NAMALWA (cell line): ENCODE data around the gene KIRREL3.

Source experiments
- DNase-seq: peaks from one replicate; pipeline ENCODE4 v3.0.0-alpha.2; 2015; ENCODE audit warnings: low spot score

The KIRREL3 gene

DNA sequence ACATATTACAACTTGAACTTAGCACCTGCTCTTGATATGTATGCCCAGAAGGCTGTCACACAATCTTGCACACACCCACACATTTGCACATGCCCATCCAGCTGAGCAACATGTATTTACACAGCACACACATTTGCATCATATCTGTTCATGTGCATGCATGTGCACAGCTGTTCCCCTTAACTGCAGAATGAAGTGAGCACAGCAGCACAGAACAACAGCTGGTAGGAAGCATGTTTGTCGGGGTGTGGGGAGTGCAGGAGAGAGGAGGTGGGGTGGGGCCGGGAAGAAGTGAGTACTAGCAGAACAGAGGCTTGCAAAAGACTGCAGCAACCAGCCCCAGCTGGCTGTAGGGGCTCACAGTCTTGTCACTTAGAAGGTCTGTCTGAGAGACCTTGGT is 296.5 kb downstream of the KIRREL3 start:
- DNase-seq, result no peak

DNA sequence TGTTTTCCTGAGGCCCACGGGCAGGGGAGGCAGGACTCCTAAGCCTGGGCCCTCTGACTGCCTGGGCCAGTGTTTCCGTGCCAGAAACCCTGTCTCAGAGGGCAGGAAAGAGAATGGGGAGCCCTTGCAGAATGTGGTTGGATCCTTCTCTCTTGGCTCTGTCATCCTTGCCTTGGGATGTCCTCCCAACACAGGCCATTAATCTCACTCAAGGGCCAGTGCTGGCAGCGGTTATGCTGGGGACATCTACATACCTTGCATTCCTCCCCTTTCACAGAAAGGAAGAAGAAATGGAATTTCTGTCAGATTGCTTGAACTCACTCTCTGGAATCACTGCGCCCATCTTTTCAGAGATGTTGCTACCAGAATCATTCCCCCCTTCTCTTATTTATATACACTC is 296.9 kb downstream of the KIRREL3 start:
- DNase-seq, result no peak

DNA sequence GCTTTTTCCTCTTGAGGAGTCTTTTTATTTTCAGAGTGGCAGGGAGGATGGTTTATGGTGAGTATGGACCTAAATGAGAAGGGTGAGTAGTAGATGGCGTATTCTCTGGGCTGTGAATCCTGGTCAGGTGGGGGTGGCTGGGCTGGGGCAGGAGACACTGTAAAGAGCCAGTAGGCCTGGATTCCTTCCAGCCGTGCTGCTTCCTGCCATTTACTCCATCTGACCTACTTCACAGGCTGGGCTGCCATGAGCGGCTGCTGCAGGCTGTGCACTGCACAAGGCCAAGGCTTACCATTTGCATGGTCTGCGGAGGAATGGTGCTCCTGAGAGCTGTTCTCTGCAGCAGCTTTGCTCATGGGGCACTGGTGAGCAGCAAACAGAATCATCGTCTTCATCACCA is 297.6 kb downstream of the KIRREL3 start:
- DNase-seq, result no peak

DNA sequence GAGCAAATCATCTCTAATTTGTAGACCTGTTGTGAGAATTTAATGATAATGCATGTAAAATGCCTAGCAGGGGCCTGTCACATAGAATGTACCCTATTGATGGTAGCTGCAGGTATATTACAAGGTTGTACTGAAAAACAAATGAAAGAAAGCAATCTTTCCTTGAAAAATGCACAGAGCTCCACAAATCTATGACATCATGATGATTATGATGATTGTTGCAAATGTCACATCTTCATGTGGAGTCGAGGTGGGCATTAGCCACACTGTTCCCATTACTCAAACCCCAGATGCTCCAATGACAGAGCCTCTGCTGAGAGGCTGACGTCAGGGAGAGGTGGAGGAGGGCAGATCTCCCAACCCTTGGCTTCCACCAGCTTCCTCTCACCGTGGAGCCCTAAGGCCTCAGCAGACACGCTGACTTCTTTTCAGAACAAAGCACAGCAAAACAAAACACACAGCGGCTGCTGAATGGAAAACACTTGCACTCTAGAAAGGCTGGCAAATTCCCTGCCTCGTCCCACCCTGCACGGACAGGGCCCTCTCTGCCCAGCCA is 298.3 kb downstream of the KIRREL3 start:
- DNase-seq, result no peak

DNA sequence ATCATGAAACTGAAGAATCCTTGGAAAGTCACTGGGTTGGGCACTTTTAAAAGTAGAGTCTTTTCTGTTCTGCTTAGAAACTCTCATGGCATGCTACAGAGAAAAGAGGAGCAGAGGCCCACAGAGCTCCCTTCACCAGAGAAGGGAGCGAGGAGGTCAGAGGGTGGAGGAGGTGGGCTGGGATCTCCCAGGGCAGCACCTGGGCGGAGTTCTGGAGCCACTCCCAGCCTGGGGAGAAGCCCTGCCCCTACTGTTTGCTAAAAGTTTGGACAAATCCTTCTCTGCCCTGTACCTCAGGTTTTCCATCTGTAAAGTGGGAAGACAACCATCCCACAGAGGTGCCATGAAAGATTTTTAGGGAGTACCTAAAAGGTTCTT is 299.1 kb downstream of the KIRREL3 start:
- no peak for DNase-seq

DNA sequence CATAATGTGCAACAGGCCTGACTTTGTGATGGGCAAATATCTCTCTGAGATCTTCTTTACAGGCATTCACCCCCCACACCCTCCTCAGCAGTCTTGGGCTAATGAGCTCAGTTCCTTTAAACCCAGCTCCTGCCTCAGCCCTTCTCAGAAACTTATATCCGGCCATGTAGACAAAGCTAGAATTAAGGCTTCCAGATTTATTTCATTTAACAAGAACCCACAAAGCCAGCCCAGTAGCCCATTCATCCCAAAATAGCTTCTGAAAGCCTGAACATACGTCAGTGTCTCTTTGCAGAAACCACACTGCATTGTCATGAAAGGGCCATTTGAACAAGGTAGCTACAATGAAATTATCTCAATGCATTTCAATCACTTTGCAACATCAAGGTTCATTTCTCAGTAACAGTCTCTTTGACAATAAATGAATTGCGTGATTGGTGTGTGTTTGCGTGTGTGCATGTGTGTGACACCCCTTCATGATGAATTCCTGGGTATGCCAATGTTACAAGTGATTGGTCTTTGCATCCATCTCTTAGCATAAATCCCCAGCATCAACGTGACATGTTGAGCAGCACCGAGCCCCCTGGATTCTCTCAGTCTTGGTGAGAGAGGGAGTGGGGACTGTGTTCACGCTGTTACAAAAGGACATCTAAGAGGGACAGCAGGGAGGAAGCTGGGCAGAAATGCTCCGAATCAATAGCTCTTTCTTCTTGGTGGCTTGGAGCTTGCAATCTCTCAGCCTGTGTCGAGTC is 299.6 kb downstream of the KIRREL3 start:
- no peak for DNase-seq

DNA sequence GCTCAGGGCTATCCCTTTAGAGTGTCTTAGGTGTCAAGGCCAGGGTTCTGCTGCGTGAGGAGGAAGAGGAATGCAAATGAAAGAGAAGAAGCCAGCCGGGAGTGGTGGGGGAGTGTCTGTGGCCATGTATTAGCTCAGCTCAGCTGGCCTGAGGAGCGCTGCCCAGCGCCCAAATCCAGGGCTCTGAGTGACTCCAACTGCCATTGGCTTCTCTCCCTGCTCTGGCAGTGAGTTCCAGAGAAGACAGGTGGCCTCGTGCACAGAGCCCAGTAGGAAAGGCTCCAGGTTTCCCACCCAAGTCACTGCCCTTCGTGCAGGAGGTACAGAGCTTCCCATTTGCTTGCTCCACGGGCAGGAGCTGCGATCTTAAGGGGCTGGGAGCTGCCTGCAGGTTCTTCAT is 302.0 kb downstream of the KIRREL3 start:
- DNase-seq, result no peak

DNA sequence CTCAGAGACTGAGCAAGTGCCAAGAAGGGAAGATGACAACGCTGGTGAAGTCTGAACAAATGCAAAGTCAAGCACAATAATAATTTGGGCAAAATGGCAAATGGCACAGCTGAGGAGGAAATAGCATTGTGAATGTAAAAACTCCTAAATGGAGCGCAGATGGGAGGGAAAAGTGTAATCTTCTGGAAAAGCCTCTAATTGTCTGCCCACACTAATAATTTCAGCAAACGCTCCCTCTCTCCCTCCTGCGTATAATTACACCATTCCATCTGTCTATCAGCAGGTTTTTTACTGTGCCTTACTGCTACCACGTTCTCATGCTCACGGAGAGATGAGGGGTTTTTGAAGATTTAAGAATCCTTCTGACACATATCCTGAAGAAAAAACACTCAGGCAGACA is 302.6 kb downstream of the KIRREL3 start:
- DNase-seq, result no peak

DNA sequence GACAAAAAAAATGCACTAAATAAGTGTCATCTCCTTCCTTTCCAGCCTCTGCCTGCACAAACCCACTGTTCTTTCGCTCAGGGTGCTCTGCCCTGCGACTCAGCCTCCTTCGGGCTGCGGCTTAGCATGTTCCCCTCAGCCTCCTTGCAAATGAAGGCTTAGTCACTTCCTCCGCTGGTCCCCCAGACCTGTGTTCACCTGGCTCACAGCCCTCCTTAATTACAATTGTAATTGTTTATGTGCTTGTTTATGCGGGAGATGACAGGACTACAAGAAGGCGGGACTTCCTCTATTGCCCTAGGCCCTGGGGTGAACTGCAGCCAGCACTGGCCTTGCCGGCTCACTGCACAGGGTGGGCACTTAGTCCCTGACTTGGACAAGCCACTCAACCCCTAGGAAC is 303.6 kb downstream of the KIRREL3 start:
- DNase-seq, result no peak

DNA sequence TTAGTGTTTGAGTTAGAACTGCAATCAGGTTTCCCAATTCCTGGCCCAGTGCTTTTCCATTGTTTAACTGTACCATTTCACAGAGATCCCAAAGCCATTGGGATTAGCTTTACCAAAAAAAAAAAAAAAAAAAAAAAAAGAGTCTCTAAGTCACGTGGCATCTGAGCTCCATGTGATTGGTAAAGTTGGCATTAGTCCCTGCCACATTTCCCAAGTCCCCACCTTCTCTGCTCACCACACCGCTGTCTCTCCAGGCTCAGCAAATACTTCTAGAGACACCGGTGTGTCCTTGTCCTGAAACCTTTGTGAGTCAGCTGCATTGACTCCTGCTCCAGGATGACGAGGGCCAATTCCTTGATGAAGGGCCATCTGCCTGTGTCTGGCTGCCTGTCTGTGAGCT is 305.3 kb downstream of the KIRREL3 start:
- DNase-seq, result no peak

DNA sequence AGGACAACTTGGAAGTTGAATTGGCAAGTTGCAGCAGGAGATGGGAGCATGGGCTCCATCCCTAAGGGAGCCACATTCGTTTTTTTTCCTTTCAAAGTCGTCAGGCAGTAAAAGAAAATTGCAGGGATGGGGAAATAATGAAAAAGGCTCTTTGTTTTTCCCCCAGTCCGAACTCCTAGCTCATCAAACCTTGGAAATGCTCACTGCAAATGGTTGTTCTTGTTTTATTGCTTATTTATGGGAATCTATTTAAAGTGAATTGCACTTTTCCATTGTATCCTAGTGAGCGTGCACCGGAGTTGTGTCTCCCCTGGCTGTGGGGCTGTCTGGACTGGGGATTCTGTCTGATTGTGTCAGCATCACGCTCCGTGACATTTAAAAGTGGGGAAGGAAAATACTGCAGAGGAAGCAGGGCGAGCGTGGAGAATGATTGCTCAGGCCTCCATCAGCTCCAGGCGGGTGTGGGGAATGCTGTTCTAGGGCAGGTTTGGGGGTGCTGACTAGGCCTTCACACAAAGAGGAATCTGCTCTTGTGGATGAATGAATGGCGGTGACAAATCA is 306.4 kb downstream of the KIRREL3 start:
- DNase-seq, result no peak

DNA sequence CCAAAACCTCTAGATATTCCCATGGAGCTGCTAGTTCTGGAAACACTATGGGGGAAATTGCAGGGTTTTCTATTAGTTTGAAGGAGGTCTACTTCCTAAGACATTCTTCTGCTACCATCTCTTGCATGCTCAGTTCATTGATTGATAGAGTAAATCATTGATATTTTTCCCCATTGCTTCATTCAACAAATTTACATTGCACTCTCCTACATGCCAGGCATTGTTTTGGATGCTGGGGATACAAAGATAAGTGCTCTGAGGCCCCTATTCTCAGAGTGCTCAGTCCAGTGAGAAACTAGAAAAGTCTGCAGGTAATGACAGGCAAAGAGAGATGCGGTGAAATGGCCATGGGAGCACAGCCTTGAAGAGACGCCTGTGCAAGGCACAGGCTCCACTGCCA is 313.1 kb downstream of the KIRREL3 start:
- no peak for DNase-seq

DNA sequence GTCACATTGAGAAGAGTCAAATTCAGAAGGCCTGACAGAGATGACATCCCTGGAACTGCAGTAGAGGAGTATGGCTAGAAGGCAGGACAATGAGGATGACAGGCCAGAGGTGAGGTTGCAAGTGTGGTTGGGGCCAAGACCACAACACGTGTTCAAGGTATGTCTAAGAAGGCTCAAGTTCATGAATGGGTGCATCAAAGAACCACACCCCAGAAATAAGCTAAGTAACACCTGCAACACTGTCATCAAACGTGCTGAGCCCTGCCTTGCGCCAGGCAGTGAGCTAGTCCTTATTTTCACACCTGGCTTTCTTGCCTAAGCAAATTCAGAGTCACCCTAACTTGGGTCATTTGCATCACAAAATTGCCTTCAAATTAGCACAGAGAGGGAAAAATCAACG is 313.6 kb downstream of the KIRREL3 start:
- DNase-seq, result no peak

DNA sequence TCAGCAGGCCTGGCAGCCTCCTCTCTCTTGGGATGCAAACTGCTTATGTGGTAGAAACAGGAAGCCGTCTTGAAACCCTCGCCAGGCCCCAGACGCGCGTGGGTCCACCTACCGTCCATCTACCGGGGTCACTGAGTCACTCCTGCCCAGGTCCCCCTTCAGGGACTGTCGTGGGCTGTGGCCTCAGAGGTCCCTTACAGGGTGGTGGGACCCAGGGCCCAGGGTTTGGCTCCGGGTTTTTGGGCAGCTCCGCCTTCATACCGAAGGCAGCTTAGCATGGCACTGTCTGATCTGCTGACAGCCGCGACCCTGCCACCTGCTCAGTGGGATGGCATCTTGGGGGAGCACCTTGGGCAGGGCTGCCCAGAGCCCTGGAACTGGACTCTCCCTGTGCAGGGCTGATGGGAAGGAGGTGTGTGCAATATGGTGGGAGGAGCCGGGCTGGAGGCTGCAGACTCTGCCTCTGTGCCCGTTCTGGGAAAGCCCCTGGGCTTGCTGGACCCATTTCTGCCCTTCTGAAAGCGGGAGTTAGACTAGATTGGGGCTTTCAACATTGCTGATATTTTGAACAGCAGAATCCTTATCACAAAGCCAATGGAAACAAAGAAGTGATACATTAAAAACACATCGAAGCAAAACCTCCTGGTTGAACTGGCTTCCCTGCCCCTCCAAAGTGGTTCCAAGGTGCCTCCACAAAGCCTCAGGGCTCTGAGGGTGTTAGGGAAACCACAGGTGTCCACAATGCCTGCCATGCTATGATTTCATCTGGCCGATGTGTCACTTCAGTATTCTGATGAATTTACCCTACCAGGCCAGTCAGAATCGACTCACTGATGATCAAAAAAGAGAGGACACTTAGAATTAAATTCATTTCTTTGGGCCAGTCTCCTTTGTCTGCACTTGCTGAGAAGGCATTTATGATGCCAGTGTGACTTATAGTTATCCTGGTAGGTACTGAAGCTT is 316.5 kb downstream of the KIRREL3 start:
- DNase-seq, result no peak

DNA sequence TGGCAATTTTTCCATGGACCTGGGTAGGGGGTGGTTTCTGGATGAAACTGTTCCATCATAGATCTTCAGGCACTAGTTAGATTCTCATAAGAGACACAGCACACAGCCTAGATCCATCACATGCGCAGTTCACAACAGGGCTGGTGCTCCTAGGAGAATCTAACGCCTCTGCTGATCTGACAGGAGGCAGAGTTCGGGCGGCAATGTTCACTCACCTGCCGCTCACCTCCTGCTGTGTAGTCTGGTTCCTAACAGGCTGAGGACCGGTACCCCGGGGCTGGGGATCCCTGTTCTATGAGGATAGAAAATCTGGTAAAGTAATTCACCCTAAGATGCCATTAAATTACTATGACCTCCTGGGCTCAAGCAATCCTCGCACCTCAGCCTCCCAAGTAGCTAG is 318.0 kb downstream of the KIRREL3 start:
- DNase-seq, result no peak

DNA sequence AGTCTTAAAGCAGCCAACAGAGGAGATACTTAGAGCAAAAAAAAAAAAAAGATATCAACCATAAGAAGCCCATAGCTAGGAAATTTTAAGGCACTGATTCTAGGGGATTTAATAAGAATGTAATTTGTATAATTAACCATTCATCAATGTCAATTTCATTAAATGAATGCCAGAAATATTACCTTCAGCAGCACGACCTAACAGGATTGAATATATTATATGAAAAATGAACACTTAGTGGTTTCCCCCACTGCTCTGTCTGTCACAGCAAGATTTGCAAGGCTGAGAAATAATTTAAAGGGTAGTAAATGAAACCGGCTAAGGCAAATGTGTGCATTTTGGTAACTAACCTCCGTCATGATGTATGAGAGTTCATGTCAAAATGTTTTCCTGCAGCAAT is 319.9 kb downstream of the KIRREL3 start:
- no peak for DNase-seq

DNA sequence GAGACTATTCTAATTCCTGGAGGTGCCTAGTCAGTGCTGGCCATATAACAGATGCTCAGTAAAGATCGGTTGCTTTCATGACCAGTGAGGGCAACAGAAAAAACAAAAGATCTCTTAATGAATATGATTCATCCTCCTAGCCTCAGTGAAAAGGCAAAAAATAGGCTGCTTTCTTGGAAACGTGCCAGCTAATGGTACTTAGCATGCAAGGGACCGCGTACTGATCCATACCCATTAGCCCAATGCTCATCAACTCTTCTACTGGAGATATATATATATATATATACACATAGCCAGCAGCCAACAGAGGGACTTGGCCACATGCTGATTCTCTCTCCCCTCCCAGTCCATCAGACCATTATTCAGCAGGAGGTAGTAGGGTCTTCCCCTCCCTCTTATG is 320.4 kb downstream of the KIRREL3 start:
- no peak for DNase-seq

DNA sequence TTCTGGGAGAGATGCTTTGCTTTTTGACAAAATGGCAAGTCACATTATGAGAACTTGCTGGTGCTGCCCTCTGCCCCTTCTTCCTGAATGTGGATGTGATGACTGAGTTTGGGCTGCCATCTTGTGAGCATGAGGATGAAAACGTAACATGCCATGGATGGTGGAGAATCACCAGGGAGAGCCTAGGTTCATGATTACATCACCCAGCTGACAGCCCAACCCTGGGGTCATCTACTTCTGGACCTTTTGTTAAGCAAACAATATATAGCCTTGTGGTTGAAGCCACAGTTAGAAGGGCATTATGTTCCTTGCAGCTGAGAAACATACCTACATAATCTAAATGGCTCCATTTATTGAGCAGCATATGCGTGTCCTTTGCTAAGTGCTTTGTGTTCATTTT is 321.5 kb downstream of the KIRREL3 start:
- DNase-seq, result no peak

DNA sequence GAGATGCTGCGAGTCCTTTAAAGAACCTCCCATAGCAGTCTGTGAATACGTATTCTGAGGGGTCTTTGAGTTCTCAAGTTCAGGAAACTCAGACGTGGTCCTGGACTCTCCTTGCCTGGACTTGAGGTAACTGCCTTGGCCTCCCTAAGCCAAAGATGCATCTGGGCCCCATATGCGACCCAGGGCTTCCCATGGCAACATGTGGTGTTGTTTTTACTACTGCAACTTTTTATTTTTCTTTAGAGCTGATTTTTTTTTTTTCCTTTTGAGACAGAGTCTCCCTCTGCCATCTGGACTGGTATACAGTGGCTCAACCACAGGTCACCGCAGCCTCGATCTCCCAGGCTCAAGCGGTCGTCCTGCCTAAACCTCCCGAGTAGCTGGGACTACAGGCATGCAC is 324.0 kb downstream of the KIRREL3 start:
- DNase-seq, result no peak

DNA sequence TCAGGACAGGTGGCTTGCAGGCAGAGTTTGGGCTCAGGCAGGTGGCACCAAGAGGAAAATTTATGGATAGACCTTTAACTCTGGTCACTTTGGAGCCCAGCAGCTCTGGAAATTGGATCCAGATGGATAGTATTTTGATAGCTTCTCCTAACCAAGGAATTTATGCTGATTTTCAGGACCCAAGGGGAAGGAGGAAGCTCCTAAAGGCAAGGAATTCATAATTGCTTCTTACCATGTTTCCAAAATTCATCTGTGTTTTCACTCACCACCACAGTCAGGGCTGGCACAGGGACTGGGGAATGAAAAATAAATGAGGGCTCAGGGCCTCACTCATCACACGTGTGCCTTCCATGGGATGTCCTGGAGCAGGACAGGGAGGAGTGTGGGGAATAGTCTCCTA is 327.3 kb downstream of the KIRREL3 start:
- DNase-seq, result no peak

DNA sequence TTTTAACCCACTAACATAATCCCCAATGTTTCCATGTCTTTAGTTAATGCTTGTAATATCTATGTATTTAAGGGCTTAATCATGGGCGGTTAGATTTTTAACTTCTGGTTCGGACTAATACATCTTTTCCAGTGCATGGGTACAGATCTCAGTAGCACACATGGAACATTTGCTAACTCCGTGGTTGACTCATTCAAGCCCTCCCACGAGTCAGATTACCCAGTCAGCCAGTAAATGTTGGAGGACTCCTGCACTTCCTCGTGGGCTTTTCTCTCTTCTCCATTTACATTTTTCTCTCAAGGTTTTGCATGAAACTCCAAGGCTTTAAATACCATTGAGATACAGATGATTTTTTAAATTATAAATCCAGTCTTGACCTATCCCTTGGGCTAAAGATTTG is 331.2 kb downstream of the KIRREL3 start:
- DNase-seq, result no peak

DNA sequence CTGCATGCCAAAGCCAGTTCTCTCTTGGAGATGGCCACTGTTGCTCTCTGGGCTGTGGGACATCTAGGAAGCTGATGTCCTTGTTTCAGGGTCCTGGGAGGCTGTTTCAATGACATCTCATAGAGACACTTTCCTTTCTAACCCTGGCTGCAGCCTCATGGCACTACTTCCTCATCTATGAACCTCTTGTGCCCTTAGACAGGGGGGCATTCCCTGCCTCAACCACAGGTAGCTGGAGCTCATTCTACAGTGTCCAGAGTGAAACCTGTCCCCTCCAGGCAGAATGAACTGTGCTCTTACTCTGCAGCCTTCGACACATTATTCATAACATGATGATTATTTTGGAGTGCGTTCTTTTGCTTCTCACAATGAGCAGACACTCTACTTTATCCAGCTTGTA is 335.9 kb downstream of the KIRREL3 start:
- no peak for DNase-seq
